SKM-1 (cell line): Measurements from ENCODE around the gene PSMD1.
"Not testable (repeated sequence)": the region's sequence is repeated elsewhere in the genome, so short reads cannot be mapped to it uniquely, and the experiment has no call there.

Experiments used
- DNase-seq: peaks from one replicate; lab custom pipeline; 2025; ENCODE audit not compliant: unreplicated experiment; lab: John Stamatoyannopoulos, UW

PSMD1 gene

GRCh38 chr2:231052494-231053451 is 3.9 kb upstream of the PSMD1 start:
- DNase-seq, result peak; percentile 76

- no peak for DNase-seq
Observed at GRCh38 chr2:231053846-231054245, 2.8 kb upstream of the PSMD1 start.

- DNase-seq, result no peak
Observed at GRCh38 chr2:231057590-231057989, 923 bp downstream of the PSMD1 start.

GRCh38 chr2:231058761-231059550 is 2.3 kb downstream of the PSMD1 start:
- DNase-seq, result no peak

GRCh38 chr2:231059756-231060155 is 3.1 kb downstream of the PSMD1 start:
- DNase-seq, result no peak

- no peak for DNase-seq
Observed at GRCh38 chr2:231062776-231063175, 6.1 kb downstream of the PSMD1 start.

- DNase-seq, result no peak
Observed at GRCh38 chr2:231063347-231063746, 6.7 kb downstream of the PSMD1 start.

- no peak for DNase-seq
Observed at GRCh38 chr2:231065966-231066365, 9.3 kb downstream of the PSMD1 start.

- DNase-seq, result not testable (repeated sequence)
Observed at GRCh38 chr2:231067531-231067930, 10.9 kb downstream of the PSMD1 start.

GRCh38 chr2:231068525-231069222 is 12.0 kb downstream of the PSMD1 start:
- DNase-seq, result no peak

- no peak for DNase-seq
Observed at GRCh38 chr2:231069379-231070054, 12.8 kb downstream of the PSMD1 start.

- no peak for DNase-seq
Observed at GRCh38 chr2:231084565-231084964, 27.9 kb downstream of the PSMD1 start.

- DNase-seq, result no peak
Observed at GRCh38 chr2:231088754-231089153, 32.1 kb downstream of the PSMD1 start.

GRCh38 chr2:231093933-231094332 is 37.3 kb downstream of the PSMD1 start:
- DNase-seq, result no peak

GRCh38 chr2:231094736-231095346 is 38.2 kb downstream of the PSMD1 start:
- DNase-seq, result no peak

- no peak for DNase-seq
Observed at GRCh38 chr2:231099918-231100317, 43.3 kb downstream of the PSMD1 start.

- DNase-seq, result not testable (repeated sequence)
Observed at GRCh38 chr2:231100321-231100720, 43.7 kb downstream of the PSMD1 start.

- no peak for DNase-seq
Observed at GRCh38 chr2:231100990-231101389, 44.3 kb downstream of the PSMD1 start.

- DNase-seq, result no peak
Observed at GRCh38 chr2:231102772-231103171, 46.1 kb downstream of the PSMD1 start.

- DNase-seq, result peak; percentile 41
Observed at GRCh38 chr2:231104115-231104713, 47.5 kb downstream of the PSMD1 start.
